ENCODE results near the gene ROR1.

Gene ROR1

GRCh38 chr1:63777286-63777685 lies 3.5 kb downstream of the ROR1 start:
- DNase-seq (ENCODE audit: low spot score), result no peak
- H3K4me3 ChIP-seq (ENCODE audit: severe bottlenecking), result no peak overlapping the region
- no peaks in the 10 kb centered on the region for H3K36me3 ChIP-seq (ENCODE audit: low read depth)

GRCh38 chr1:63777965-63778880 lies 4.4 kb downstream of the ROR1 start:
- DNase-seq (ENCODE audit: low spot score) (no peak), ATAC-seq (ENCODE audit: low read depth) (no peak)
- H3K9me3 ChIP-seq (ENCODE audit: severe bottlenecking), result no peaks in the 10 kb centered on the region
- H3K4me3 ChIP-seq (ENCODE audit: severe bottlenecking), result no peak overlapping the region
- H3K4me1 ChIP-seq (ENCODE audit: insufficient read depth, poor library complexity, severe bottlenecking), result no peaks in the 10 kb centered on the region
- H3K36me3 ChIP-seq (ENCODE audit: low read depth), result no peaks in the 10 kb centered on the region
- no peaks in the 10 kb centered on the region for H3K27me3 ChIP-seq (ENCODE audit: insufficient read depth, poor library complexity, severe bottlenecking)
- TF ChIP-seq CTCF (IDR thresholded peaks at IDR 0.05; ENCODE audit: poor library complexity, severe bottlenecking), result no peak
- H3K27ac ChIP-seq (ENCODE audit: poor library complexity, severe bottlenecking), result no peak overlapping the region

More at GRCh38 chr1:63777286-63777685, 3.5 kb downstream of the ROR1 start:
- no peak for ATAC-seq (ENCODE audit: low read depth)
- no peak overlapping the region for H3K27ac ChIP-seq (ENCODE audit: poor library complexity, severe bottlenecking)
- no peaks in the 10 kb centered on the region for H3K27me3 ChIP-seq (ENCODE audit: insufficient read depth, poor library complexity, severe bottlenecking)
- peak; percentile 16 for TF ChIP-seq CTCF (IDR thresholded peaks at IDR 0.05; ENCODE audit: poor library complexity, severe bottlenecking)
- no peaks in the 10 kb centered on the region for H3K9me3 ChIP-seq (ENCODE audit: severe bottlenecking)
- no peaks in the 10 kb centered on the region for H3K4me1 ChIP-seq (ENCODE audit: insufficient read depth, poor library complexity, severe bottlenecking)

- H3K4me1 ChIP-seq (ENCODE audit: insufficient read depth, poor library complexity, severe bottlenecking), result no peaks in the 10 kb centered on the region
- no peak for TF ChIP-seq CTCF (IDR thresholded peaks at IDR 0.05; ENCODE audit: poor library complexity, severe bottlenecking)
- no peaks in the 10 kb centered on the region for H3K9me3 ChIP-seq (ENCODE audit: severe bottlenecking)
- H3K36me3 ChIP-seq (ENCODE audit: low read depth), result no peaks in the 10 kb centered on the region
- no peak overlapping the region for H3K4me3 ChIP-seq (ENCODE audit: severe bottlenecking)
- ATAC-seq (ENCODE audit: low read depth) (no peak), DNase-seq (ENCODE audit: low spot score) (no peak)
- H3K27ac ChIP-seq (ENCODE audit: poor library complexity, severe bottlenecking), result no peak overlapping the region
- H3K27me3 ChIP-seq (ENCODE audit: insufficient read depth, poor library complexity, severe bottlenecking), result no peaks in the 10 kb centered on the region
Measured at GRCh38 chr1:63779338-63780211, 5.8 kb downstream of the ROR1 start.

GRCh38 chr1:63780565-63780964 lies 6.7 kb downstream of the ROR1 start:
- no peaks in the 10 kb centered on the region for H3K27me3 ChIP-seq (ENCODE audit: insufficient read depth, poor library complexity, severe bottlenecking)
- H3K4me3 ChIP-seq (ENCODE audit: severe bottlenecking), result no peak overlapping the region
- DNase-seq (ENCODE audit: low spot score), result no peak
- no peaks in the 10 kb centered on the region for H3K36me3 ChIP-seq (ENCODE audit: low read depth)
- H3K4me1 ChIP-seq (ENCODE audit: insufficient read depth, poor library complexity, severe bottlenecking), result no peaks in the 10 kb centered on the region
- ATAC-seq (ENCODE audit: low read depth), result no peak
- no peak overlapping the region for H3K27ac ChIP-seq (ENCODE audit: poor library complexity, severe bottlenecking)
- H3K9me3 ChIP-seq (ENCODE audit: severe bottlenecking), result no peaks in the 10 kb centered on the region
- TF ChIP-seq CTCF (IDR thresholded peaks at IDR 0.05; ENCODE audit: poor library complexity, severe bottlenecking), result no peak

Data from RWPE2 (cell line).